ENCODE results near the gene KCNE4. TPM values are rescaled to one million over a fixed set of nuclear protein-coding genes. Genes with fewer than 3 reads are reported as not detected.

KCNE4 gene
- total RNA-seq, 1 donor from 2014 or later: 9.2 TPM

DNA sequence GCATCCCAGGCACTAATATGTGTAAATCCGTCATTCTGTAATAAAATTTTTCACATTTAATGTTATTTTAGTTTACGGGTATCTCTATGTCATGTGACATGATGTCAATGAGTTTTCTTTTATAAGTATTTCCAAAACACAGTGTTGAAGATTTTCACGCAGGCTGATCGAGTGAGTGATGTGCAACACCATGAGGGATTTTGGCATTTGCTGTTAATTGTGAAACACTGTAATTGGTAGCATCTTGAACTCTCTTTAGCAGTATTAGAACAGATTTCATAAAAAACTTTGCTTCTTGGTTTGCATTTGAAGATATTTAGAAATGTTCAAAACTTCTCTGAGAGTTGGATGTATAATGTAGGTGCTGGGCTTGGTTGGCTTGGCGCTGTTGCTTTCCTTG lies 35.5 kb downstream of the KCNE4 start:
- TF ChIP-seq, protein P1, sequence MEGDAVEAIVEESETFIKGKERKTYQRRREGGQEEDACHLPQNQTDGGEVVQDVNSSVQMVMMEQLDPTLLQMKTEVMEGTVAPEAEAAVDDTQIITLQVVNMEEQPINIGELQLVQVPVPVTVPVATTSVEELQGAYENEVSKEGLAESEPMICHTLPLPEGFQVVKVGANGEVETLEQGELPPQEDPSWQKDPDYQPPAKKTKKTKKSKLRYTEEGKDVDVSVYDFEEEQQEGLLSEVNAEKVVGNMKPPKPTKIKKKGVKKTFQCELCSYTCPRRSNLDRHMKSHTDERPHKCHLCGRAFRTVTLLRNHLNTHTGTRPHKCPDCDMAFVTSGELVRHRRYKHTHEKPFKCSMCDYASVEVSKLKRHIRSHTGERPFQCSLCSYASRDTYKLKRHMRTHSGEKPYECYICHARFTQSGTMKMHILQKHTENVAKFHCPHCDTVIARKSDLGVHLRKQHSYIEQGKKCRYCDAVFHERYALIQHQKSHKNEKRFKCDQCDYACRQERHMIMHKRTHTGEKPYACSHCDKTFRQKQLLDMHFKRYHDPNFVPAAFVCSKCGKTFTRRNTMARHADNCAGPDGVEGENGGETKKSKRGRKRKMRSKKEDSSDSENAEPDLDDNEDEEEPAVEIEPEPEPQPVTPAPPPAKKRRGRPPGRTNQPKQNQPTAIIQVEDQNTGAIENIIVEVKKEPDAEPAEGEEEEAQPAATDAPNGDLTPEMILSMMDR (IDR thresholded peaks at IDR 0.05; ENCODE audit: unreplicated experiment): no peak
- no peaks in the 10 kb centered on the region for H3K27me3 Mint-ChIP-seq (ENCODE audit: low read depth)
- no peaks in the 10 kb centered on the region for H3K36me3 Mint-ChIP-seq

DNA sequence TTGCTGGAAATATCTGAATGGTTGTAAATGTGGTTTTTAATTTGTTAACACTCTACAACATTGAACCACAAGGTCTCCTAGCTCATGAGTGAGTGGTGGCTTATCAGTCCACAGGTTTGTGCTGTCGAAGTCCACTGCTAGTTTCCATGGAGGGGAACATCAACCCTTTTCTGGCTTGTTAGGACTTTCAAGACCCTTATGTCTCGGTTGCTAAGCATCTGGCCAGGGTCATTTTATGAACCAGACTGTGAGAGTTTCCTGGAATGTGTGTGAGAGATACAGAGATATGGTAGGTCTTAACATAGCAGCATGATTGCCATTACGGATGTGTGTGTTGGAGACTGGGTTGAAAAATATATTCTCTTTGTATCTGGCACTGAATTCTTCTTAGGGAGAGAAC lies 36.9 kb downstream of the KCNE4 start:
- no peak for DNase-seq (ENCODE audit: low spot score in 2 of 2, unreplicated experiment in 2 of 2)
- no peak overlapping the region for H3K27ac Mint-ChIP-seq
- TF ChIP-seq, protein P1 (IDR thresholded peaks at IDR 0.05; ENCODE audit: unreplicated experiment): no peak
- peaks cover 11% of the 10 kb centered on the region for H3K4me1 Mint-ChIP-seq
- no peak overlapping the region for H3K4me3 Mint-ChIP-seq
- no peaks in the 10 kb centered on the region for H3K36me3 Mint-ChIP-seq
- H3K9me3 Mint-ChIP-seq: peaks cover 3% of the 10 kb centered on the region
- H3K27me3 Mint-ChIP-seq (ENCODE audit: low read depth): no peaks in the 10 kb centered on the region

More for the DNA sequence above, 35.5 kb downstream of the KCNE4 start:
- no peak for DNase-seq (ENCODE audit: low spot score in 2 of 2, unreplicated experiment in 2 of 2)
- Mint-ChIP-seq H3K9me3 (peaks cover 3% of the 10 kb centered on the region), H3K4me1 (peaks cover 11% of the 10 kb centered on the region), H3K4me3 (no peak overlapping the region), H3K27ac (no peak overlapping the region)

DNA sequence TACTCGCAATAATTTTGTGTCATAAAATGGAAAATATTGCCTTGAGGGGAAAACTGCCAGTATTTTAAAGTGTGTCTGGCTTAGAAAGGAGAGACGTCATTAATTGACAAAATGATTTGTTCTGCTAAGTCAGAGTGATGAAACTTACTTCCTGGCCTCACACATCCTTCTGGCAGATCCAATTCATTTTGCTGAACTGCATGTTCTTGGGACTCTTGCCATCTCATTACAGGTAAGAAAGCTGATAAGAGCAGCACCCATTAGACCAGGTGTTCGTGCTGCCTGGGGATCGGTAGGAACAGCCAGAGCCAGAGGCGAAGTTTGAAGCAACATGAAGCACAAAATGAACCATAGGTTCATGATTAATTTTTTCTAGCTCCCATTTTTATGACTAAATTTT lies 38.0 kb downstream of the KCNE4 start:
- no peak overlapping the region for H3K4me3 Mint-ChIP-seq
- peaks cover 11% of the 10 kb centered on the region for H3K4me1 Mint-ChIP-seq
- TF ChIP-seq, protein P1 (IDR thresholded peaks at IDR 0.05; ENCODE audit: unreplicated experiment): no peak
- DNase-seq (ENCODE audit: low spot score in 2 of 2, unreplicated experiment in 2 of 2): no peak
- H3K27me3 Mint-ChIP-seq (ENCODE audit: low read depth): no peaks in the 10 kb centered on the region
- H3K36me3 Mint-ChIP-seq: no peaks in the 10 kb centered on the region
- no peak overlapping the region for H3K27ac Mint-ChIP-seq
- H3K9me3 Mint-ChIP-seq: peaks cover 3% of the 10 kb centered on the region

DNA sequence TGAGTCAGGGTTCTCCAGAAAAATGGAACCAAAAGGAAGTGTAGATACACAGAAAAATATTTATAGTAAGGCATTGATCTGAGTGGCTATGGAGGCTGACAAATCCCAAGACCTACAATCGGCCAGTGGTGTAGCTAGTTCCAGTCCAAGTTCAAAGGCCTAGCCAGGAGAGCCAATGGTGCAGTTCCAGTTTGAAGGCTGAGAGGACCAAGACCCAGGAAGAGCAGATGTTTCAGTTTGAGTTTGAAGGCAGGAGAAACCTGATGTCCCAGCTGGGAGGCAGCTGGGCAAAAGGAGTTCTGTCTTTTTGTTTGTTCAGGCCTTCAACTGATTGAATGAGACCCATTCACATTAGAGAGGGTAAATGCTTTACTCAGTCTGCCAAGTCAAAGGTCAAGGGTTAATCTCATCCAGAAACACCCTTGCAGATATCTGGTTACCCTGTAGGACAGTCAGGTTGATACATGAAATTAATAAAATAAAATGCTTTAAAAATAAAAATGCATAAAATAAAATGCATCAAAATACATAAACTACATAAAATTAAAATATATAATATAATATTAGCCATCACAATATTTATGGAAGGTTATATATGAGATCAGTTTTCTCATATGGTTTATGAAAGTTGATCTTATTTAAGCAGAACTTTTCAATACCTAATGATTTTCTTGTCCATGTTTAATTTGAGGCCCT lies 38.7 kb downstream of the KCNE4 start:
- Mint-ChIP-seq H3K27me3 (ENCODE audit: low read depth) (no peaks in the 10 kb centered on the region), H3K27ac (no peak overlapping the region), H3K4me1 (peaks cover 11% of the 10 kb centered on the region), H3K4me3 (no peak overlapping the region), H3K36me3 (no peaks in the 10 kb centered on the region), H3K9me3 (peaks cover 3% of the 10 kb centered on the region)
- no peak for DNase-seq (ENCODE audit: low spot score in 2 of 2, unreplicated experiment in 2 of 2)
- TF ChIP-seq, protein P1 (IDR thresholded peaks at IDR 0.05; ENCODE audit: unreplicated experiment): no peak

DNA sequence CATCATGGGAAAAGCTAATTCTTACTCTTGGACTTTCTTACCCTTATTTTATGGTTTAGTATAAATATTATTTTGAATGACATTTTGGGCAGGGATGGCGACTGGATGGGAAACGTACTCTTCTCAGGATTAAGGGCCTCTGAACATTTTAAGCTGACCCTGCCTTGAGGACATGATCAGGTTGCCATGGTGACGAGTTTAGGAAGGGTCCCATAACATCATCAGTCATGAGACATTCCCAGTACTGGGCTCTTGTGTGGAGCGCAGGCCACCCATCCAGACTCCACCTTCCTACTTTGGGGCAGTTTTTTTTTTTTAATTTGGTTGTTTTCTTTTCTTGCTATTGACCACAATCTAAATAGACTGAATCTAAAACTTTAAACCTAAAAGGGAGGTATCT lies 40.7 kb downstream of the KCNE4 start:
- no peaks in the 10 kb centered on the region for H3K36me3 Mint-ChIP-seq
- H3K27me3 Mint-ChIP-seq (ENCODE audit: low read depth): no peaks in the 10 kb centered on the region
- no peak overlapping the region for H3K27ac Mint-ChIP-seq
- peaks cover 15% of the 10 kb centered on the region for H3K4me1 Mint-ChIP-seq
- TF ChIP-seq, protein P1 (IDR thresholded peaks at IDR 0.05; ENCODE audit: unreplicated experiment): no peak
- H3K4me3 Mint-ChIP-seq: no peak overlapping the region
- DNase-seq (ENCODE audit: low spot score in 2 of 2, unreplicated experiment in 2 of 2): no peak
- no peaks in the 10 kb centered on the region for H3K9me3 Mint-ChIP-seq

Measured in mesothelial cell of epicardium (in vitro differentiated cells).